ENCODE measurements around the gene DNAI1.

- TF ChIP-seq ZBTB7A (IDR thresholded peaks at IDR 0.05; ENCODE audit: low read depth), result no peak
- no peak for TF ChIP-seq EGR1 (IDR thresholded peaks at IDR 0.05)
- TF ChIP-seq MAX (IDR thresholded peaks at IDR 0.05), result no peak
- TF ChIP-seq TEAD4 (IDR thresholded peaks at IDR 0.05), result no peak
- TF ChIP-seq NFIC (IDR thresholded peaks at IDR 0.05), result no peak
- TF ChIP-seq REST (IDR thresholded peaks at IDR 0.05; ENCODE audit: low read depth), result no peak
- no peak for TF ChIP-seq CREB1 (IDR thresholded peaks at IDR 0.05; ENCODE audit: low read depth)
- no peak for TF ChIP-seq EP300 (IDR thresholded peaks at IDR 0.05; ENCODE audit: borderline replicate concordance)
- no peak for TF ChIP-seq TAF1 (IDR thresholded peaks at IDR 0.05; ENCODE audit: low read depth)
- TF ChIP-seq CEBPB (IDR thresholded peaks at IDR 0.05), result no peak
- no peak for TF ChIP-seq TCF12 (IDR thresholded peaks at IDR 0.05; ENCODE audit: low read depth)
- TF ChIP-seq FOXM1 (IDR thresholded peaks at IDR 0.05; ENCODE audit: borderline replicate concordance, low read depth), result no peak
- TF ChIP-seq YY1 (IDR thresholded peaks at IDR 0.05; ENCODE audit: low read depth), result no peak
Measured at GRCh38 chr9:34544035-34544434, 85.4 kb downstream of the DNAI1 start.
